Peyer's patch (tissue), 4 donors: Measurements from ENCODE around the gene ZNF609.

ENCODE experiments used
- CTCF ChIP-seq, 6 experiments: fragments of 450-650 bp in 4 of 6; fragments of 200-600 bp in 2 of 6; sonication (generic) in 1 of 6; IDR thresholded peaks; one replicate each; pipeline ENCODE4 v1.5.1; 2017 to 2019; ENCODE audit warnings: antibody characterized with exemption in 6 of 6, mild to moderate bottlenecking in 3 of 6, moderate library complexity in 1 of 6
- POLR2A ChIP-seq, 2 donors: fragments of 450-650 bp; IDR thresholded peaks; one replicate each; pipeline ENCODE4 v1.5.1; 2017; ENCODE audit warnings: antibody characterized with exemption in 2 of 2, mild to moderate bottlenecking in 2 of 2, moderate library complexity in 2 of 2

- TF ChIP-seq CTCF (IDR thresholded peaks at IDR 0.05) (no peak), POLR2A (IDR thresholded peaks at IDR 0.05) (no peak)
These were observed 183.3 kb downstream of the ZNF609 start for GRCh38 chr15:64643685-64644084.
